SK-N-SH (cell line): ENCODE measurements around the gene SLC6A3. TPM values are rescaled to one million over a fixed set of nuclear protein-coding genes. Genes with fewer than 3 reads are reported as not detected.

Source experiments
- CTCF ChIA-PET: fragments of 300-600, 350-600 bp; formaldehyde crosslinking; extraction: SDS; loops from one replicate; lab custom pipeline; 2021; lab: Yijun Ruan, JAX
- POLR2A ChIA-PET: fragments of 350-600 bp; sonication (Branson Sonifier 250); formaldehyde crosslinking; extraction: SDS; loops from one replicate; lab custom pipeline; 2020; ENCODE audit warnings: antibody characterized with exemption, inconsistent platforms; lab: Yijun Ruan, JAX
- DNase-seq: peaks from one replicate; pipeline ENCODE4 v3.0.0; 2012
- H2AFZ ChIP-seq: fragments of 200-600 bp; sonication (generic); 2 replicates; pipeline ENCODE4 v1.8.1; 2016; ENCODE audit warnings: antibody characterized with exemption, mild to moderate bottlenecking, low read depth
- H3F3A ChIP-seq: fragments of 200-600 bp; sonication (generic); replicated peaks from 2 replicates; pipeline ENCODE3; 2016; ENCODE audit warnings: antibody characterized with exemption, mild to moderate bottlenecking; ENCODE audit not compliant: insufficient read depth
- H3K27ac ChIP-seq, 2 experiments: fragments of 200-500 bp in 1 of 2; fragments of 200-600 bp in 1 of 2; sonication (Bioruptor generic) in 1 of 2; sonication (generic), shearing (Covaris generic) in 1 of 2; 2 replicates each; pipeline versions ENCODE4 v1.5.1 to v1.6.1; 2014 to 2016; ENCODE audit warnings: low read depth in 2 of 2, inconsistent platforms in 1 of 2, low read length in 1 of 2, mild to moderate bottlenecking in 1 of 2, mixed read lengths in 1 of 2
- H3K27me3 ChIP-seq: fragments of 200-600 bp; sonication (generic), shearing (Covaris generic); 2 replicates; pipeline ENCODE4 v1.6.1; 2016; ENCODE audit warnings: mixed run types; ENCODE audit not compliant: insufficient read depth
- H3K36me3 ChIP-seq, 2 experiments: fragments of 200-500 bp in 1 of 2; fragments of 200-600 bp in 1 of 2; sonication (Bioruptor generic) in 1 of 2; sonication (generic) in 1 of 2; replicated peaks in 1 of 2; 2 replicates each; pipeline versions ENCODE3 to v1.5.1; 2014 to 2016; ENCODE audit warnings: low read length in 1 of 2, mild to moderate bottlenecking in 1 of 2; ENCODE audit not compliant: insufficient read depth in 2 of 2, control insufficient read depth in 1 of 2
- H3K4me1 ChIP-seq, 2 experiments: fragments of 200-500 bp in 1 of 2; fragments of 200-600 bp in 1 of 2; sonication (Bioruptor generic) in 1 of 2; sonication (generic), shearing (Covaris generic) in 1 of 2; 2 replicates each; pipeline versions ENCODE4 v1.5.1 to v1.6.1; 2014 to 2016; ENCODE audit warnings: low read depth in 1 of 2, low read length in 1 of 2, mixed run types in 1 of 2; ENCODE audit not compliant: insufficient read depth in 2 of 2, control insufficient read depth in 1 of 2
- H3K4me2 ChIP-seq: fragments of 200-600 bp; sonication (generic), shearing (Covaris generic); 2 replicates; pipeline ENCODE4 v1.6.1; 2017; ENCODE audit warnings: mixed run types
- H3K4me3 ChIP-seq, 2 experiments: fragments of 200-500 bp in 1 of 2; fragments of 200-600 bp in 1 of 2; sonication (Bioruptor generic) in 1 of 2; sonication (generic), shearing (Covaris generic) in 1 of 2; 2 replicates each; pipeline versions ENCODE4 v1.5.1 to v1.8.1; 2014 to 2016; ENCODE audit warnings: low read depth in 2 of 2, inconsistent platforms in 1 of 2, low read length in 1 of 2, mild to moderate bottlenecking in 1 of 2, mixed read lengths in 1 of 2, moderate library complexity in 1 of 2
- H3K79me2 ChIP-seq: fragments of 200-600 bp; sonication (generic); 2 replicates; pipeline ENCODE4 v1.8.1; 2017; ENCODE audit warnings: mild to moderate bottlenecking; ENCODE audit not compliant: insufficient read depth
- H3K9ac ChIP-seq: fragments of 200-600 bp; sonication (generic); 2 replicates; pipeline ENCODE4 v1.6.1; 2017; ENCODE audit warnings: mixed run types
- H3K9me2 ChIP-seq: fragments of 200-600 bp; sonication (generic); 2 replicates; pipeline ENCODE4 v1.6.1; 2017; ENCODE audit warnings: mixed run types
- H3K9me3 ChIP-seq: fragments of 200-600 bp; sonication (generic); 2 replicates; pipeline ENCODE4 v1.6.1; 2017; ENCODE audit warnings: mixed run types, mild to moderate bottlenecking, moderate library complexity
- H4K20me1 ChIP-seq: fragments of 200-600 bp; sonication (generic); 2 replicates; pipeline ENCODE4 v1.6.1; 2017; ENCODE audit warnings: mild to moderate bottlenecking, mixed run types; ENCODE audit not compliant: insufficient read depth
- CHD2 ChIP-seq: fragments of 150-350 bp; IDR thresholded peaks from 2 replicates; pipeline ENCODE4 v1.6.1; 2018; ENCODE audit warnings: low read length; ENCODE audit not compliant: partially characterized antibody
- FOXJ3 ChIP-seq: sonication (generic); formaldehyde crosslinking; IDR thresholded peaks from 2 replicates; pipeline ENCODE4 v1.5.1; 2020; ENCODE audit warnings: mild to moderate bottlenecking, missing genetic modification reagents
- NFIC ChIP-seq: IDR thresholded peaks from 2 replicates; pipeline ENCODE4 v1.4.0; 2012; ENCODE audit warnings: borderline replicate concordance
- RAD21 ChIP-seq: IDR thresholded peaks from 2 replicates; pipeline ENCODE4 v1.6.1; 2012; ENCODE audit warnings: mild to moderate bottlenecking, low read length
- RXRA ChIP-seq: IDR thresholded peaks from 2 replicates; pipeline ENCODE4 v1.4.0; 2012; ENCODE audit warnings: low read depth, mild to moderate bottlenecking, borderline replicate concordance
- SMC3 ChIP-seq: IDR thresholded peaks from 2 replicates; pipeline ENCODE4 v1.6.1; 2012; ENCODE audit warnings: low read depth, low read length, improper control_type of control experiment
- TAF1 ChIP-seq: IDR thresholded peaks from 2 replicates; pipeline ENCODE4 v1.6.1; 2012; ENCODE audit warnings: low read depth, mild to moderate bottlenecking, low read length, moderate library complexity, borderline replicate concordance
- WGBS: methylation state at CpG from one replicate; pipeline ENCODE4 v1.1.6; 2017; ENCODE audit warnings: low lambda C conversion rate; 5-methylcytosine and 5-hydroxymethylcytosine counted together
- polyA plus RNA-seq, 3 experiments: library from polyadenylated mRNA; depleted of rRNA; stranded (reverse); fragments of >200 nt; gene quantifications; 2 replicates each; pipeline ENCODE4 v1.2.3, GENCODE V29; 2012
- TF ChIP-seq, protein P1 (sequence below): IDR thresholded peaks from 2 replicates; pipeline ENCODE4 v1.4.0; 2012; ENCODE audit warnings: low read depth
- TF ChIP-seq, protein P2 (sequence below): fragments of 200-600 bp; sonication (generic); IDR thresholded peaks from 2 replicates; pipeline ENCODE4 v1.6.1; 2017; ENCODE audit warnings: antibody characterized with exemption, mild to moderate bottlenecking, moderate library complexity
- TF ChIP-seq, protein P3 (sequence below): IDR thresholded peaks from 2 replicates; pipeline ENCODE4 v1.4.0; 2012; ENCODE audit warnings: low read depth, borderline replicate concordance
- TF ChIP-seq, protein P4 (sequence below): IDR thresholded peaks from 2 replicates; pipeline ENCODE4 v1.4.0; 2012; ENCODE audit warnings: low read depth, borderline replicate concordance

The SLC6A3 gene
- polyA plus RNA-seq, 1 of the 3 experiments (the other 2 are of a cell fraction), result not detected

DNA sequence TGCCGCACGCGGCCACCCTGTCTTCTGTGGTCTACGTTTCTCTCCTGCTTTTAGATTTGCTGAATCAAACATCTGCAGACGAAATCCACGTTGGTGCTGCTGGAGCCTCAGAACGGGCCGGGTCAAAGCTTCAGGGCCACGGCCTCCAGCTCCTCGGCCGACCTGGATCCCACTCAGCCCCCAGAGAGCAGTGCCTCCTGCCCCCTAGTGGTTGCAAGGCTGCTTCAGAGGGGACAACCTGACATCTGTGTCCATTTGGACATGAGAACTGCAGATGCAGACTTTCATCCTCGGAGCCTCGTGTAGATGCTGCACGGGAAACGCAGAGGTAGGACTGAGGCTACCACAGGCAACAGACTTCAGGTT lies 23.0 kb upstream of the SLC6A3 start:
- TF ChIP-seq, protein P1, sequence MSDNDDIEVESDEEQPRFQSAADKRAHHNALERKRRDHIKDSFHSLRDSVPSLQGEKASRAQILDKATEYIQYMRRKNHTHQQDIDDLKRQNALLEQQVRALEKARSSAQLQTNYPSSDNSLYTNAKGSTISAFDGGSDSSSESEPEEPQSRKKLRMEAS, result no peak
- TF ChIP-seq RAD21 (peak; percentile 58), SMC3 (peak; percentile 34; the same call in 1 of the 2 replicates)
- TF ChIP-seq, protein P2, sequence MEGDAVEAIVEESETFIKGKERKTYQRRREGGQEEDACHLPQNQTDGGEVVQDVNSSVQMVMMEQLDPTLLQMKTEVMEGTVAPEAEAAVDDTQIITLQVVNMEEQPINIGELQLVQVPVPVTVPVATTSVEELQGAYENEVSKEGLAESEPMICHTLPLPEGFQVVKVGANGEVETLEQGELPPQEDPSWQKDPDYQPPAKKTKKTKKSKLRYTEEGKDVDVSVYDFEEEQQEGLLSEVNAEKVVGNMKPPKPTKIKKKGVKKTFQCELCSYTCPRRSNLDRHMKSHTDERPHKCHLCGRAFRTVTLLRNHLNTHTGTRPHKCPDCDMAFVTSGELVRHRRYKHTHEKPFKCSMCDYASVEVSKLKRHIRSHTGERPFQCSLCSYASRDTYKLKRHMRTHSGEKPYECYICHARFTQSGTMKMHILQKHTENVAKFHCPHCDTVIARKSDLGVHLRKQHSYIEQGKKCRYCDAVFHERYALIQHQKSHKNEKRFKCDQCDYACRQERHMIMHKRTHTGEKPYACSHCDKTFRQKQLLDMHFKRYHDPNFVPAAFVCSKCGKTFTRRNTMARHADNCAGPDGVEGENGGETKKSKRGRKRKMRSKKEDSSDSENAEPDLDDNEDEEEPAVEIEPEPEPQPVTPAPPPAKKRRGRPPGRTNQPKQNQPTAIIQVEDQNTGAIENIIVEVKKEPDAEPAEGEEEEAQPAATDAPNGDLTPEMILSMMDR, result peak; percentile 56
- TF ChIP-seq, all 33 proteins: peak for 3
- peaks cover 9 to 19% of the 10 kb centered on the region in 2 experiments for H3K36me3 ChIP-seq
- no peak overlapping the region for H3K4me3 ChIP-seq
- 0 out of 2 replicates have a peak, but pooled peaks cover 8% of the 10 kb centered on the region for H4K20me1 ChIP-seq
- CTCF ChIA-PET, result interaction anchor here (0.6 to 1.9 kb wide), 23 partner anchors 10 to 300 kb away, joined by 3 to 7 read pairs (median 3); no protein-coding TSS in a partner anchor
- H3K27ac ChIP-seq, result no peak overlapping the region
- DNase-seq, result peak; percentile 83
- H3K9me2 ChIP-seq, result no peaks in the 10 kb centered on the region
- H3K4me1 ChIP-seq, result peaks cover 0 to 8% of the 10 kb centered on the region in 2 experiments; a peak in 1 of 4 replicates
- H3K79me2 ChIP-seq, result no peaks in the 10 kb centered on the region
- H3F3A ChIP-seq, result peaks cover 22% of the 10 kb centered on the region
- no peak overlapping the region for H3K4me2 ChIP-seq
- H2AFZ ChIP-seq, result no peak overlapping the region
- POLR2A ChIA-PET, result interaction anchor here (0.6 kb wide), 1 partner anchor 124 kb away, joined by 3 read pairs; no protein-coding TSS in a partner anchor
- H3K9ac ChIP-seq, result no peak overlapping the region
- WGBS, result 88% methylated on average over 15 of the region's 15 CpGs
- no peaks in the 10 kb centered on the region for H3K27me3 ChIP-seq
- no peaks in the 10 kb centered on the region for H3K9me3 ChIP-seq

DNA sequence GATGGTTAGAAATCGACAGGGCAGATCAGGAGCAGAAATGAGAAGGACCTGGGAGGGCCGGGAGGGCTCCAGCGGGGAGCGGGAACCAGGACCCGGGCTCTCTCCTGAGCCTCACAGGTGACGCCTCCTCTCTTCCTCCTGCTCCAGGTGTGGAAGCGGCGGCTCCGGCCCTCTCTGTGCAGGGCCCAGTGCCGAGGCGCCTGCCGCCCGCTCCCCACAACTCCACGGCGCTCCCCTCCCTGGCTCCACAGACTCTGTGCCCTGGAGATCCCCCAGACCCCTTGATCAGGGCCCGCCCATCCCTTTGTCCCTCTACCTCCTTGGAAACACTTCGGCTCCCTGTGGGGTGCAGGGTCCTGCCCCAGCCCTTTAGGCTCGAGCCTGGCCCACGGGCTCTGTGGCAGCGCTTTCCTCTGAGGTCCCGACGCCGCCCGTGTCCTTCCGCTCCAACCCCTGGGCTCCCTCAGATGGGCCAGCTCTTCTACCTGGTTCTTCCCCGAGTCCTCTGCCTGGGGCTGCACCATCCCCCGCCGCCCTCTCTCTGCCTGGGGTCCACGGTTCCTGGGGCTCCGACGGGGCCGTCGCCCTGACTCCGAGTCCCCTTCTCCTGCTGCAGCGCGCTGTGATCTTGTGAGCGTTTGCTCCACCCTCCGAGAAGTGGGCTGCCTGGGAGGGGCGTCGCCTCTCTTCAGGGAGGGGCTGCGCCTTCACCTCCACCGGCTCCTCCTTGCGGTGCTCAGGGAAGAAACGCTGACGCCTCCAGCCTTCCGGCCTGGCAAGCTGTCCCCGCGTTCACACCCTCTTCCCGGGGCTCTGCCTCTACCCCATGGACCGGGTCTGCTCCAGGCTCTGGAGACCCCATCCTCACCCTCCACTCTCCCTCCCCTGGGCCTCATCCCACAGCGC lies 22.4 kb upstream of the SLC6A3 start:
- no peak for TF ChIP-seq FOXJ3 (CRISPR knock-in tag)
- TF ChIP-seq, protein P3, sequence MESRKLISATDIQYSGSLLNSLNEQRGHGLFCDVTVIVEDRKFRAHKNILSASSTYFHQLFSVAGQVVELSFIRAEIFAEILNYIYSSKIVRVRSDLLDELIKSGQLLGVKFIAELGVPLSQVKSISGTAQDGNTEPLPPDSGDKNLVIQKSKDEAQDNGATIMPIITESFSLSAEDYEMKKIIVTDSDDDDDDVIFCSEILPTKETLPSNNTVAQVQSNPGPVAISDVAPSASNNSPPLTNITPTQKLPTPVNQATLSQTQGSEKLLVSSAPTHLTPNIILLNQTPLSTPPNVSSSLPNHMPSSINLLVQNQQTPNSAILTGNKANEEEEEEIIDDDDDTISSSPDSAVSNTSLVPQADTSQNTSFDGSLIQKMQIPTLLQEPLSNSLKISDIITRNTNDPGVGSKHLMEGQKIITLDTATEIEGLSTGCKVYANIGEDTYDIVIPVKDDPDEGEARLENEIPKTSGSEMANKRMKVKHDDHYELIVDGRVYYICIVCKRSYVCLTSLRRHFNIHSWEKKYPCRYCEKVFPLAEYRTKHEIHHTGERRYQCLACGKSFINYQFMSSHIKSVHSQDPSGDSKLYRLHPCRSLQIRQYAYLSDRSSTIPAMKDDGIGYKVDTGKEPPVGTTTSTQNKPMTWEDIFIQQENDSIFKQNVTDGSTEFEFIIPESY, result no peak
- TF ChIP-seq TAF1, result no peak
- TF ChIP-seq NFIC, result no peak
- no peak for TF ChIP-seq RXRA
- TF ChIP-seq, protein P4, sequence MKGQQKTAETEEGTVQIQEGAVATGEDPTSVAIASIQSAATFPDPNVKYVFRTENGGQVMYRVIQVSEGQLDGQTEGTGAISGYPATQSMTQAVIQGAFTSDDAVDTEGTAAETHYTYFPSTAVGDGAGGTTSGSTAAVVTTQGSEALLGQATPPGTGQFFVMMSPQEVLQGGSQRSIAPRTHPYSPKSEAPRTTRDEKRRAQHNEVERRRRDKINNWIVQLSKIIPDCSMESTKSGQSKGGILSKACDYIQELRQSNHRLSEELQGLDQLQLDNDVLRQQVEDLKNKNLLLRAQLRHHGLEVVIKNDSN, result no peak
- no peak for TF ChIP-seq CHD2
- Histone ChIP-seq H3K27me3 (no peaks in the 10 kb centered on the region), H3K9ac (no peak overlapping the region), H3K79me2 (no peaks in the 10 kb centered on the region), H2AFZ (no peak overlapping the region), H3K4me3 (no peak overlapping the region), H4K20me1 (0 out of 2 replicates have a peak, but pooled peaks cover 8% of the 10 kb centered on the region), H3K27ac (no peak overlapping the region), H3K9me3 (no peaks in the 10 kb centered on the region), H3F3A (peaks cover 22% of the 10 kb centered on the region), H3K9me2 (no peaks in the 10 kb centered on the region), H3K4me2 (no peak overlapping the region), H3K4me1 (peaks cover 2 to 8% of the 10 kb centered on the region in 2 experiments; a peak in 2 of 4 replicates), H3K36me3 (peaks cover 9 to 20% of the 10 kb centered on the region in 2 experiments)
- DNase-seq, result peak; percentile 27
- 96% methylated on average over 45 of the region's 51 CpGs for WGBS
- CTCF ChIA-PET, result interaction anchor here (0.6 to 1.9 kb wide), 23 partner anchors 10 to 300 kb away, joined by 3 to 7 read pairs (median 3); no protein-coding TSS in a partner anchor
- POLR2A ChIA-PET, result interaction anchor here (0.6 kb wide), 1 partner anchor 123 kb away, joined by 3 read pairs; no protein-coding TSS in a partner anchor
